Measurements from ENCODE around the gene P2RY8.
"Not testable (repeated sequence)": the region's sequence is repeated elsewhere in the genome, so short reads cannot be mapped to it uniquely, and the experiment has no call there.

P2RY8 gene

DNA sequence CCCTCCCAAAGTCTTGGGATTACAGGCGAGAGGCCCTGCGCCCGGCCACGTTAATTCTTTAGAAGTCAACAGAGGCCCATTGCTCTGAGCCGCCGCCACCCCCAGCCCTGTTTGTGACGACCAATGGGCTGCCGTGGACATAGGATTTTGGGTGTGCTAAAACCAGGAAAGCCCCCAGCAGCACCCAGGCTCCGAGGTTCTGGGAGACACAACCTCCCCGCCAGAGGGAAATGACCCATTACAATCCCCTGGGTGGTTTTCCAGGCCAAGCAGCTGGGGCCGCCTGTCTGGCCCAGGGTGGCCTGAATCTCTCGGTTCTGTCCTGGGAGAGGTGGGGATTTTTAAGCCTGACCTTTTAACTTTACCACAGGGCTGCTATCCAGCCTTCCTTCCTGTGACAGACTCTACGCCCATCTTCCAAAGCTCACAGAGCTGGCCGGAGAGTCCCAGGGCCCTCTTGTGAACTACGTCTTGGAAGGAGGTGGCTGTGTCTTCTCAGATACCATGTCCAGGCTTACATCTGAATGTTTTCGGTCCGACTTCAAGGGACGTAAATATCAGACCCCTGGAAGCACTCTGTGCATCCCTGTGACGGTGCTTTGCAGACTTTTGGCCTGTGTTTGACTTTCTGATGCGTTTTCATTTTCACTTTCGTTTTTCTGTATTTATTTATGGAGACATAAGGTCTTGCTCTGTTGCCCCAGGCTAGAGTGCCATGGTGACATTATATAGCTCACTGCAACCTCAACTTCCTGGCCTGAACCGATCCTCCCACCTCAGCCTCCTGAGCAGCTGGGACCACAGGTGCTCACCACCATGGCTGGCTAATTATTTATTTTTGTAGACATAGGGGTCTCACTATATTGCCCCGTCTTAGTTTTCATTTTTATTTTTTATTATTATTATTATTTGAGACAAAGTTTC is 36.0 kb downstream of the P2RY8 start:
- no peak for DNase-seq (ENCODE audit: low read depth in 2 of 2)
- TF ChIP-seq, protein P1, sequence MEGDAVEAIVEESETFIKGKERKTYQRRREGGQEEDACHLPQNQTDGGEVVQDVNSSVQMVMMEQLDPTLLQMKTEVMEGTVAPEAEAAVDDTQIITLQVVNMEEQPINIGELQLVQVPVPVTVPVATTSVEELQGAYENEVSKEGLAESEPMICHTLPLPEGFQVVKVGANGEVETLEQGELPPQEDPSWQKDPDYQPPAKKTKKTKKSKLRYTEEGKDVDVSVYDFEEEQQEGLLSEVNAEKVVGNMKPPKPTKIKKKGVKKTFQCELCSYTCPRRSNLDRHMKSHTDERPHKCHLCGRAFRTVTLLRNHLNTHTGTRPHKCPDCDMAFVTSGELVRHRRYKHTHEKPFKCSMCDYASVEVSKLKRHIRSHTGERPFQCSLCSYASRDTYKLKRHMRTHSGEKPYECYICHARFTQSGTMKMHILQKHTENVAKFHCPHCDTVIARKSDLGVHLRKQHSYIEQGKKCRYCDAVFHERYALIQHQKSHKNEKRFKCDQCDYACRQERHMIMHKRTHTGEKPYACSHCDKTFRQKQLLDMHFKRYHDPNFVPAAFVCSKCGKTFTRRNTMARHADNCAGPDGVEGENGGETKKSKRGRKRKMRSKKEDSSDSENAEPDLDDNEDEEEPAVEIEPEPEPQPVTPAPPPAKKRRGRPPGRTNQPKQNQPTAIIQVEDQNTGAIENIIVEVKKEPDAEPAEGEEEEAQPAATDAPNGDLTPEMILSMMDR (IDR thresholded peaks at IDR 0.05; ENCODE audit: low read depth, low read length) = no peak
- H3K4me3 ChIP-seq (replicated peaks in 1 of 2; ENCODE audit: low read depth in 2 of 2, low read length in 2 of 2) = no peak overlapping the region

DNA sequence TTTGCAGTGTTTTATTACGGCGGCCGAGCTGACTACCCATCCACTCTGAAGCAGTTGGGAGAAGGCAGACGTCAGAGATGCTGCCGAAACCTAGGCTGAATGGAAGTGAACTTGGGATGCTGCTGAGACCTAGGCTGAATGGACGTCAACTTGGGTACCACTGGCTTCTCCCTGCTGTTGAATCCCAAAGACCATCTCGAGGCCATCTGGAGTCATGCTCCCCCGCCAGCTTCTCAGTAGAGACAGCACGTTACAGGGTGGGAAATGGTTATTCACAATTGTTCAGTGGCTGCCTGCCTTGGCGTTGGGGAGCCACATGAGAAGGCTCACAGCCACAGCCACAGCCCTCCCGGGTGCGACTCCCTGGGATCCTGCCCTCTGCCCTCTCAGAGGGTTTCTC is 40.9 kb downstream of the P2RY8 start:
- DNase-seq (ENCODE audit: low read depth in 2 of 2) = no peak
- no peak overlapping the region for H3K4me3 ChIP-seq (replicated peaks in 1 of 2; ENCODE audit: low read depth in 2 of 2, low read length in 2 of 2)
- TF ChIP-seq, protein P1 (IDR thresholded peaks at IDR 0.05; ENCODE audit: low read depth, low read length) = no peak

DNA sequence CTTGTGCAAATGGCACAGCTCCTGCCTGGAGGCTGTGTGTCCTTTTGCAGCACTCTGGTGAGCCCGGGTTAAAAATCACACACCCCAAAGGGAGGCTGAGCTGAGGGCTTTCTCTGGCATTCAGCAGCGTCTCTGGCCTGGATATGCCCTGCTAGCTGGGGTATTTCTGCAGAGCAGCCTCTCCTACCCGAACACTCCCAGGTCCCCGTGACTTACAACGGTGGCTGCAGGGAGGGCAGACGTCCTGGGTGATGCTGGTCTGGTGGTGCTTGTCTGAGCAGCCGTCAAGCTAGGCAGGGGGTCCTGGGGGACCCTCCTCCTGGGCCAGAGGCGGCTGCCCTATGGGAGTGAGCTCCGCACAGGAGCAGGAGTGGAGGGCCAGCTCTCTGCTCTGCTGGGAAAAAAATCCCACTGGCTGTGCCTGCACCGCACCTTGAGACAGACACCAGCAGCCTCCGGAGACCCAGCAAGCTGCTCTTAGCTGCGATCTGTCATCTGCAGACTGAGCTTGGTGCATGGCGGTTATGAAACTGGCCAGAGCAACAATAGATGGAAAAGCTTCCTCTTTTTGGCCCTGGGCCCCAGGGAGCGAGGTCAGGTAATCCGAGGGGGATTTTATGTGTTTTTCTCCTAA is 43.0 kb downstream of the P2RY8 start:
- TF ChIP-seq, protein P1 (IDR thresholded peaks at IDR 0.05; ENCODE audit: low read depth, low read length) = no peak
- H3K4me3 ChIP-seq (replicated peaks in 1 of 2; ENCODE audit: low read depth in 2 of 2, low read length in 2 of 2) = no peak overlapping the region
- no peak for DNase-seq (ENCODE audit: low read depth in 2 of 2)

DNA sequence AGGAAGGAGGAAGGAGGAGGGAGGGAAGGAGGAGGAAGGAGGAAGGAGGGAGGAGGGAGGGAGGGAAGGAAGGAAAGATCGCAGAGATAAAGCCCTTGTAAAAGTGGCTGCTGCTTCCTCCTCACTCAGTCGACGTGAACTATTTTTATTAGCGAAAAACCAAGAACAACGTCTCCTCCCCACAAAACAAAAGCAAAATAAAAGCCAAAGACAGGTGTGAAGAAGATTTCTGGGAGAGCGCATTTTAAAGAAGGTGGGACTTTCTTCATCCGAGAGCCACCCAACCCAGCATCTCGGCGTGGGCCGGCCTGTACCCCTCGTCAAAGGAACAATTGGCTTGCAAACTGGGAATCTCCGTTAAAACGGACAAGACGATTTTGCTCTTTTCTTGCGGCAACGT is 43.6 kb downstream of the P2RY8 start:
- TF ChIP-seq, protein P1 (IDR thresholded peaks at IDR 0.05; ENCODE audit: low read depth, low read length) = no peak
- no peak overlapping the region for H3K4me3 ChIP-seq (replicated peaks in 1 of 2; ENCODE audit: low read depth in 2 of 2, low read length in 2 of 2)
- no peak for DNase-seq (ENCODE audit: low read depth in 2 of 2)

DNA sequence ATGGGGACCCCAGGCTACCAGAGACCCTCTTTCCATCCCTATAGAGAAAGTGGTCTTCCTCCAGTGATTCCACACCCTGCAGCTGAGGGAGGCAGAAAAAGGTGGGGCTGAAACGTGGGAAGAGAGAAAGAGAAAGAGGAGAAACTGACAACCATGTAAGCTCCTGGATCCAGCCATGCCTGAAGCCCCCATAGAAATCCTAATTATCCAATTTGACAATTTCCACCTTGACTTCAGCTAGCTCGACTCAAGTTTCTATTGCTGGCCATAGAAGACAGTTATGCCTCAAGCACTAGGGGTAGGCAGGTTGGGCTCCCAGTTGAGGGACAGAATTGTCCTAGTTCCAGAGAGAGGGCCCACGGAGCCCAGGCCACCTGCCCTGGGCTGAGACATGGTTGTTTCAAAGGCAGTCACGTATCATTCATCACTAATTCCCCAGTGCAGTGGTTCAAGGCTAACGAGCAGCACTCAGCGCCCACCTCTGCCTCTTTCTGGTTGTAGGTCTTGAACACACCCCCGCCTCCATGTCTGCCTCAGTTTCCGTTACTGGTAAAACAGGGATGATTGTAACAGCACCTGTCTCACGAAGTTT is 44.5 kb downstream of the P2RY8 start:
- TF ChIP-seq, protein P1 (IDR thresholded peaks at IDR 0.05; ENCODE audit: low read depth, low read length) = no peak
- no peak overlapping the region for H3K4me3 ChIP-seq (replicated peaks in 1 of 2; ENCODE audit: low read depth in 2 of 2, low read length in 2 of 2)
- no peak for DNase-seq (ENCODE audit: low read depth in 2 of 2)

DNA sequence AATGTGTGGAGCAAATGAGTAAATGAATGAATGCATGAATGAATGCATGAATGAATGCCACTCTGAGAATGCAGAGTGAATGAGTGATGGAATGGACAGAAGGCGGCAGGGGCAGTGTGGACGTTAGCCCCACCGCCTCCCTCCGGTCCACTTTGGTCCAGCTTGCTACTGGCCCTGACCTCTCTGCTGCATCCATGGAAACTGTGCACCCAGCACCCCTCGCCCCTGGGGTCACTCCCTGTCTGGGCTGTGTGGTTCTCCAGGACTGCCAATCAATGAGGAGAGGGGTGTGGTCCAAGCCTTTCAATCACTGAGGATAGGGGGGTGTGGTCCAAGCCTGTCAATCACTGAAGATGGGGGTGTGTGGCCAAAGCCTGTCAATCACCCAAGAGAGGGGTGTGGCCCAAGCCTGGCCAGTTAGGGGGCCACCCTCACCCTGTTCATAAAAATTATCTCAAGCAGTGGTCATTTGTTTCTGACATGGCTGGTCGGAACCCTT is 45.1 kb downstream of the P2RY8 start:
- TF ChIP-seq, protein P1 (IDR thresholded peaks at IDR 0.05; ENCODE audit: low read depth, low read length) = no peak

DNA sequence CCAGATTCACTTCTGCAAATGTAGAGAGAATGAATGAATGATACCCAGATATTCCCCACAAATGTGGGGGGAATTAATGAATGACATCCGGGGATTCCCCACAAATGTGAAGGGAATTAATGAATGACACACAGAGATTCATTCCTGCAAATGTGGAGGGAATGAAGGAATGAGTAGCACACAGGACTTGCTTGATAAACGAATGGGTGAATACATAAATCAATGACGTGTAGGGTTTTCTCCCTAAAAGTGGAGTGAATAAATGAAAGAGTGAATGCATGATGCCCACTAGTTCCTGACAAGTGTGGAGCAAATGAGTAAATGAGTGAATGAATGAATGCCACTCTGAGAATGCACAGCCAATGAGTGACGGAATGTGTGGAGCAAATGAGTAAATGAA is 45.7 kb downstream of the P2RY8 start:
- DNase-seq (ENCODE audit: low read depth in 2 of 2); H3K4me3 ChIP-seq (replicated peaks in 1 of 2; ENCODE audit: low read depth in 2 of 2, low read length in 2 of 2): not testable (repeated sequence)

More for the DNA sequence above, 45.1 kb downstream of the P2RY8 start:
- no peak overlapping the region for H3K4me3 ChIP-seq (replicated peaks in 1 of 2; ENCODE audit: low read depth in 2 of 2, low read length in 2 of 2)
- DNase-seq (ENCODE audit: low read depth in 2 of 2) = no peak

DNA sequence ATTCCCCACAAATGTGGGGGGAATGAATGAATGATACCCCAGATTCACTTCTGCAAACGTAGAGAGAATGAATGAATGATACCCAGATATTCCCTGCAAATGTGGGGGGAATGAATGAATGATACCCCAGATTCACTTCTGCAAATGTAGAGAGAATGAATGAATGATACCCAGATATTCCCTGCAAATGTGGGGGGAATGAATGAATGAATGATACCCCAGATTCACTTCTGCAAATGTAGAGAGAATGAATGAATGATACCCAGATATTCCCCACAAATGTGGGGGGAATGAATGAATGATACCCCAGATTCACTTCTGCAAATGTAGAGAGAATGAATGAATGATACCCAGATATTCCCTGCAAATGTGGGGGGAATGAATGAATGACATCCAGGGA is 46.3 kb downstream of the P2RY8 start:
- not testable (repeated sequence) for H3K4me3 ChIP-seq (replicated peaks in 1 of 2; ENCODE audit: low read depth in 2 of 2, low read length in 2 of 2); DNase-seq (ENCODE audit: low read depth in 2 of 2)

DNA sequence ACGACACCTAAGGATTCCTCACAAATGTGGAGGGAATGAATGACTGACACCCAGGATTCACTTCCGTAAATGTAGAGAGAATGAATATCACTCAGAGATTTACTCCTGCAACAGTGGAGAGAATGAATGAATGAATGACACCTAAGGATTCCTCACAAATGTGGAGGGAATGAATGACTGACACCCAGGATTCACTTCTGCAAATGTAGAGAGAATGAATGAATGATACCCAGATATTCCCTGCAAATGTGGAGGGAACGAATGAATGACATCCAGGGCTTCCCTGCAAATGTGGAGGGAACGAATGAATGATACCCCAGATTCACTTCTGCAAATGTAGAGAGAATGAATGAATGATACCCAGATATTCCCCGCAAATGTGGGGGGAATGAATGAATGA is 47.6 kb downstream of the P2RY8 start:
- not testable (repeated sequence) for H3K4me3 ChIP-seq (replicated peaks in 1 of 2; ENCODE audit: low read depth in 2 of 2, low read length in 2 of 2); DNase-seq (ENCODE audit: low read depth in 2 of 2)

All from cardiac fibroblast (primary cell).